Measurements from ENCODE around the gene PAK4.
"Not testable (repeated sequence)": the region's sequence is repeated elsewhere in the genome, so short reads cannot be mapped to it uniquely, and the experiment has no call there.

- TF ChIP-seq CTCF, POLR2A, POLR2AphosphoS5, EP300 (IDR thresholded peaks at IDR 0.05): not testable (repeated sequence)
Measured at GRCh38 chr19:39117023-39117422, 8.6 kb upstream of the PAK4 start.

Measured in suprapubic skin (tissue), 4 donors.